Measurements from ENCODE around the gene FKRP. TPM values are rescaled to one million over a fixed set of nuclear protein-coding genes. Genes with fewer than 3 reads are reported as not detected.

FKRP gene
- total and polyA plus RNA-seq, 2 of the 13 experiments (the other 11 are each of a cell fraction or from before 2014, with no cell fraction given), result 7.3 to 9.8 TPM

- no peak for TF ChIP-seq ZNF142 (CRISPR knock-in tag; IDR thresholded peaks at IDR 0.05)
- peak; percentile 40; the same call in 1 of the 2 replicates for TF ChIP-seq TFAP4 (IDR thresholded peaks at IDR 0.05; ENCODE audit: borderline replicate concordance, low read depth)
- TF ChIP-seq STAT6 (CRISPR knock-in tag; IDR thresholded peaks at IDR 0.05; ENCODE audit: borderline replicate concordance), result no peak
- TF ChIP-seq ZNF556 (CRISPR knock-in tag; IDR thresholded peaks at IDR 0.05; ENCODE audit: borderline replicate concordance), result peak; percentile 64; the same call in 1 of the 2 replicates
- no peak for TF ChIP-seq ZNF550 (CRISPR knock-in tag; IDR thresholded peaks at IDR 0.05; ENCODE audit: borderline replicate concordance)
- TF ChIP-seq SPEN (CRISPR knock-in tag; IDR thresholded peaks at IDR 0.05; ENCODE audit: low read depth), result 0 out of 2 replicates have a peak, but pooled peaks have one; percentile 26
- TF ChIP-seq ZNF484 (CRISPR knock-in tag; IDR thresholded peaks at IDR 0.05; ENCODE audit: borderline replicate concordance, low read depth), result no peak
- TF ChIP-seq KDM2A (CRISPR knock-in tag; IDR thresholded peaks at IDR 0.05; ENCODE audit: borderline replicate concordance, low read depth), result peak; percentile 65
- TF ChIP-seq ZNF230 (CRISPR knock-in tag; IDR thresholded peaks at IDR 0.05), result no peak
- no peak for TF ChIP-seq ZNF749 (CRISPR knock-in tag; IDR thresholded peaks at IDR 0.05; ENCODE audit: borderline replicate concordance)
- TF ChIP-seq HDAC2 (CRISPR knock-in tag; IDR thresholded peaks at IDR 0.05), result peak; percentile 52; the same call in 1 of the 2 replicates
- 0 out of 2 replicates have a peak, but pooled peaks have one; percentile 34 for TF ChIP-seq ZNF709 (CRISPR knock-in tag; IDR thresholded peaks at IDR 0.05)
- no peak for TF ChIP-seq HOXA5 (CRISPR knock-in tag; IDR thresholded peaks at IDR 0.05)
- TF ChIP-seq ZNF331 (CRISPR knock-in tag; IDR thresholded peaks at IDR 0.05), result 0 out of 2 replicates have a peak, but pooled peaks have one; percentile 51
- peak; percentile 65; the same call in 1 of the 2 replicates for TF ChIP-seq THAP8 (CRISPR knock-in tag; IDR thresholded peaks at IDR 0.05; ENCODE audit: borderline replicate concordance)
- peak; percentile 13; the same call in 1 of the 2 replicates for TF ChIP-seq MXD4 (CRISPR knock-in tag; IDR thresholded peaks at IDR 0.05)
- no peak for TF ChIP-seq ZNF672 (CRISPR knock-in tag; IDR thresholded peaks at IDR 0.05)
- no peak for TF ChIP-seq ZNF264 (CRISPR knock-in tag; IDR thresholded peaks at IDR 0.05)
- peak; percentile 59; the same call in 1 of the 2 replicates for TF ChIP-seq SIN3A (IDR thresholded peaks at IDR 0.05; ENCODE audit: borderline replicate concordance, low read depth, low read length)
Observed at GRCh38 chr19:46713781-46714443, 31.9 kb upstream of the FKRP start (continued).
